GM12891 (cell line): Measurements from ENCODE around the gene ATOH8.

Source experiments
- DNase-seq: peaks from one replicate; pipeline ENCODE4 v3.0.0; 2011; ENCODE audit warnings: low spot score; ENCODE audit not compliant: insufficient read length
- FAIRE-seq: peaks from 2 replicates; lab custom pipeline; 2011; peaks lifted over from hg19 to GRCh38; lab: Jason Lieb, UNC
- PAX5 ChIP-seq: IDR thresholded peaks from 2 replicates; pipeline ENCODE4 v1.6.1; 2011; ENCODE audit warnings: low read length, moderate library complexity, mild to moderate bottlenecking; ENCODE audit not compliant: insufficient read depth, severe bottlenecking
- POLR2A ChIP-seq: IDR thresholded peaks from 2 replicates; pipeline ENCODE4 v1.6.1; 2011; ENCODE audit warnings: low read depth, low read length, control low read depth
- POLR2AphosphoS5 ChIP-seq: IDR thresholded peaks from 2 replicates; pipeline ENCODE4 v1.6.1; 2011; ENCODE audit warnings: low read depth, low read length, control low read depth
- POU2F2 ChIP-seq: IDR thresholded peaks from 2 replicates; pipeline ENCODE4 v1.6.1; 2011; ENCODE audit warnings: low read depth, mild to moderate bottlenecking, control low read depth, low read length, moderate library complexity
- SPI1 ChIP-seq: IDR thresholded peaks from 2 replicates; pipeline ENCODE4 v1.6.1; 2011; ENCODE audit warnings: low read depth, low read length, control low read depth
- TAF1 ChIP-seq: IDR thresholded peaks from 2 replicates; pipeline ENCODE4 v1.6.1; 2011; ENCODE audit warnings: low read depth, low read length, control low read depth

Gene ATOH8

DNA sequence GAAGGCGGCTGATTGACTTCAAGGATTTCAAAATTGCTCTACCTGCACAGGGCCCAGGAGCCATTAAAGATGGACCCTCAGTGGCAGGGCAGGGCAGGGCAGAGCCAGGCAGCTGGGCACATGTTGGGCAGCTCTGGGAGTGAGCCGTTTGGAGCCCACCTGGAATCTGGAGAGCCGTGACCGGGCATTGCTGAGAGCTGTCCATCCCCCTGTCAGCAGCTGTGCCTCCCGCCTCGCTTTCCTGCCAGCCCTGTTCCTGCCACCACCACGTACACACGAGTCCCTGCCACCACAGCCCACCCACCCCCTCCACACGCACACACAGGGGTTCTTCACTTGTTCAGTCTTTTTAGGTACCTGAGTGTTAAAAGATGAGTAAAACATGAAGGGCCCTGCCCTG is 22.9 kb downstream of the ATOH8 start:
- TF ChIP-seq TAF1 (no peak), POLR2AphosphoS5 (no peak), PAX5 (no peak), POLR2A (no peak), POU2F2 (no peak), SPI1 (no peak)
- DNase-seq (no peak), FAIRE-seq (no peak)

DNA sequence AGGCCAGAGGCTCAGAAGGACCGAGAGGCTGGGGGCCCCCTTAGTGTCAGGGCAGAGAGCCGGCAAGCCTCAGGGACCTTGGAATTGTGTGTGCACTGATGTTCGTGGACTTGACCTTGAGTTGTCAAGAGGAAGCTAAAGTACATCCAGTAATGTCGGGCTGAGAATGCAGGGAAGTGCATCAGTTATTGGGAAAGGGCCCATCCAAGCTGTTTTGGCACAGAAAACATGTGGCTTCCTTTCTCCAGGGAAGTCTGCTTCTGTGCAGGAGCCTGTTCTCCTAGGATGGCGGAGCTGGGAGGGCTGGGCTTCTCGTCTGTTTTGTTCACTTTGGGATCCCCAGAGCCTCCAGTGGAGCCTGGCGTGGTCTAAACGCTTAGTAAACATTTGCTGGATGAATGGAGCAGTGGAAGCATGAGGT is 23.7 kb downstream of the ATOH8 start:
- FAIRE-seq (no peak), DNase-seq (no peak)

DNA sequence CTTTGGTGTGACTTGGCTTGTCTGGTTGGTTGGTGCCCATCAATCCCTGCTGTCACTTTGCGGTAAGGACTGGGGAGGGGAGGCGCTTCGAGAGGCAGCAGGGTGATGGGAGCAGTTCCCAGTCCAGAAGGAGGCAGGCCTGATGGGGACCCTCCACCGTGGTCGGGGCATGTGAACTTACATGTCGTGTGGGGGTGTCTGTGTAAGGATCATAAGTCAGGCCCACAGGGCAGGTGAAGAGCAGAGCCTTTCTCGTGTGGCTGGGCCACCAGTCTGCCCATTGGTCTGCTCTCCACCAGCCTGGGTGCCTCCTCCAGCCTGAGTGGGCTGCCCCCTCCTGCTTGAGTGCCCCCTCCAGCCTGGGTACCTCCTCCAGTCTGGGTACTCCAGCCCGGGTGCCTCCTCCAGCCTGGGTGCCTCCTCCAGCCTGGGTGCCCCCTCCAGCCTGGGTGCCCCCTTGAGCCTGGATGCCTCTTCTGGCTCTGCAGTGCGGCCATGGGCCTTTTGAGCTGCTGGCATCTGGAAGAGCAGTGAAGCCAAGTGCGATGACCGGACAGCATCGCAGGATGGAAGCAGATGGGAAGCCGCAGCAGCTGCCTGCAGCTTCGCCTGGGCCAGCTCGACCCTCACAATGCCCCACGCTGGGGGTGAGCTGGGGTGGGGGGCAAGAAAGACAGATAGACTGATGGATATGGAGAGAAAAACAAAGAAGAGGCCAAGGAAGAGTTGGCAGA is 25.0 kb downstream of the ATOH8 start:
- TF ChIP-seq POU2F2 (no peak), POLR2AphosphoS5 (no peak), POLR2A (no peak), TAF1 (no peak), SPI1 (no peak), PAX5 (no peak)
- FAIRE-seq (no peak), DNase-seq (no peak)

More for the DNA sequence above, 23.7 kb downstream of the ATOH8 start:
- TF ChIP-seq TAF1: no peak
- no peak for TF ChIP-seq POLR2A
- no peak for TF ChIP-seq POU2F2
- no peak for TF ChIP-seq SPI1
- TF ChIP-seq POLR2AphosphoS5: no peak
- no peak for TF ChIP-seq PAX5

DNA sequence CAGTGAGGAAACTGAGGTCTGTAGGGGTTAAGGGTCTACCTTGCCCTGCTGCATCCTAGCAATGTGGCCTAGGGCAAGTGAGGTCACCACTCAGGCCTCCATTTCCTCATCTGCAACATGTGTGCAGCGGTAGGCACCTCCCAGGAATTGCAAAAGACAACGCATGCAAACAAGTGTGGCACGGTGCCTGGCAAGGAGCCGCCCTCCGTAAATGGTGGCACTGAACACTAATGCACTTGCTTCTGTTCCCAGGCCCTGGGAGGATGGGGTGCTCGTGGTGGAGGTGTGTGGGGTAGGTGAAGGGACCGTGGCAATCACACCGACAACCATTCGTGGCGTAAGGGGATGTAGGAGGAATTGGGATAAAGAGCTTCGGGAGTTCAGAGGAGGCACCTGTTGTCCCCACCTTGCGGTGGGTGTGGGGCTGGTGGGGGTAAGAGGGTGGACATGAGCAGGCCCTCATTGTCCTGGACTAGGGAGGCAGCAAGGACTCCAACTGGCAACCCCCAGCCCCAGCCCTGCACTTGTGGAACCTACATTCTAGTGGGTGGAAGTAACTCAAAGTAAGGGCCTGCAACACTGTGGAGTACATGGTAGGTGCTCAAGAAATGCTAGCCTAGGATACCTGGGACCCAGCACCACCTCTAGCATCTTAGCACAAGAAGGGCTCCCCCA is 26.0 kb downstream of the ATOH8 start:
- no peak for TF ChIP-seq TAF1
- TF ChIP-seq PAX5: no peak
- TF ChIP-seq POU2F2: no peak
- TF ChIP-seq SPI1: no peak
- no peak for TF ChIP-seq POLR2A
- no peak for TF ChIP-seq POLR2AphosphoS5
- no peak for FAIRE-seq
- DNase-seq: no peak

DNA sequence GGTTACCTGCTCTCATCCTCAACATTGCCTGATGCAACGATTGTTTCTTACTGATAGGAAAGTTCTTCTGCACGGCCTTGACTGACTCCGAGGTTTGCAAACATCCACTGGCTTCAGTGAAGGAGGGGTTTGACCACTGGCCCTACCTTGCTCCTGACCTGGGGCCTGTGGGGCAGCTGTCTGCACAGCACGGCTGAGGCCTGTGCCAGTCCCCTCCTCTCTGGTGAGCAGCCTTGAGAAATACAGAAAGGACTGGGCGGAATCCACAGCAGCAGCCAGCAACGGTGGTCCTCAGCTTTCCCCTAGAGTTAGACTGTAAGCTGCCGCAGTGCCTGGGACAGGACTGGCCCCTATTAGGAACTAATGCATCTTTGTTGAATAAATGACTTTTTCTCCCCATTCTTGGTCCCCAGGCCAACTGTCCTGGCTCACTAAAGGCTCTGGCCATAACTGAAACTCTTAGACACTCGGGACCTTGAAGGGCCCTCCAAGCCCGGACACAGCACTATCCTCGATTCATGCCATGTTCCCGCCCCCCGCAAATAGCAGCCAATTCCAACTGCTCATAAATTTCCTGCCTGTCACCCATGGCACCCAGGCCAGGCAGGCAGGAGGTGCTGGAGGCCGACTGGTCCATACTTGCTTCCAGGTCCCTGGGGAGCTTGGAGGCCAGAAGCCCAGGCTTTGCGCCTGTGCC is 26.7 kb downstream of the ATOH8 start:
- FAIRE-seq: no peak
- no peak for TF ChIP-seq PAX5
- no peak for TF ChIP-seq POLR2AphosphoS5
- TF ChIP-seq TAF1: no peak
- TF ChIP-seq SPI1: no peak
- TF ChIP-seq POLR2A: no peak
- no peak for TF ChIP-seq POU2F2
- no peak for DNase-seq

DNA sequence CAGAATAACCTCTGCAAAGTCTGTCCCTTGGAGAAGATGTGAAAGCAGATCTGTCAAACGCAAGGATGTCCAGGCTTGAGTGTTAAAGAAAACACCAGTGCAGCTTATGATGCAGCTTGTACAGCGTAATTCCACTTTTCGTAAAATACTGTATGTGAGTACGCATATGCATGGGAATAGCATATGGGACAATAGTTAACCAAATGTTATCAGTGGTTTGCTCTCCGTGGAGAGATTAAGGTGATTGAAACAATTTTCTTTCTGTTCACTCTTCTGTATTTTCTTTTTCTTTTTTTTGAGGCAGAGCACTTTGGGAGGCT is 27.2 kb downstream of the ATOH8 start:
- DNase-seq (no peak), FAIRE-seq (no peak)
- no peak for TF ChIP-seq POU2F2
- no peak for TF ChIP-seq PAX5
- TF ChIP-seq POLR2A: no peak
- no peak for TF ChIP-seq SPI1
- no peak for TF ChIP-seq TAF1
- TF ChIP-seq POLR2AphosphoS5: no peak

DNA sequence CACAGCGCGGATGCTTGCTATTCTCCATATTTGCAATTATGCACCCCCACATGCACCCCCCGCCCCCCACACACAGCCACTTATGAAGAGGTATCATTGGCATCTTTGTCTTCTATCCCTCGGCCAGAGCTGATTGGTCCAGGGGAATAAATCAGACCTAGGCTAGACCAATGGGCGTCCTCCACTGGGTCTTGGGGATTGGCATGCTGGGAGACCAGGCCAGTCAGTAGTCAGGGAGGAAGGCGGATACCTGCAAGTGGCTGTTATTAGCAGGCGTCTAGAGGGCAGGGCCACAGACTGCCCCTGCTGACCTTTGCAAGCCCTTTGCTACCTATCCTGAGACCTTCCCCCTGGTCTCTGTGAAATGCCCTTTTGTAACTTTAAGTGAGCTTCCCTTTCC is 30.0 kb downstream of the ATOH8 start:
- no peak for DNase-seq
- FAIRE-seq: no peak
- TF ChIP-seq SPI1 (no peak), POLR2A (no peak), PAX5 (no peak), POU2F2 (no peak), POLR2AphosphoS5 (no peak), TAF1 (no peak)

DNA sequence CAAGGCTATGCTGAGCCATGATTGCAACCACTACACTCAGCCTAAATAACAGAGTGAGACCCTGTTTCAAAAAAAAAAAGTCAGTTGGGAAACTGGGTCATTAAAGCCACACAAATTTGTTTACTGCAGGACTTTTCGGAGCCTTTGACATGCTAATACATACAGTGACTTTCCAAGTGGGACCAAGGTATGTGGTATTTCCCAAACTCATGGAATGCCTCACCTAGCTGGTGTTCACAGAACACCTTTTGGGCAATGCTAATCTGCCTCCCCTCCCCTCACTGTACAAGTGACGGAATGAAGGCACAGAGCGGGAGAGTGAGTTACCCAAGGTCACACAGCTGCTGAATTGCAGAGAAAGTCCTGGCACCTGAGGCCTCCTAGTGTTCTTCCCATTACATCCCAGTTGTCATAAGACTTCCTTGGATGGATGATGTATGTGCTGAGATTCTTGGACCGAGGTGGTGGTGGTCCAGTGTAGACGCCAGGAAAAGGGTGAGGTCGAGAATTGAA is 30.7 kb downstream of the ATOH8 start:
- TF ChIP-seq POLR2AphosphoS5 (no peak), SPI1 (no peak), PAX5 (no peak), TAF1 (no peak), POU2F2 (no peak), POLR2A (no peak)
- DNase-seq: no peak
- FAIRE-seq: no peak

DNA sequence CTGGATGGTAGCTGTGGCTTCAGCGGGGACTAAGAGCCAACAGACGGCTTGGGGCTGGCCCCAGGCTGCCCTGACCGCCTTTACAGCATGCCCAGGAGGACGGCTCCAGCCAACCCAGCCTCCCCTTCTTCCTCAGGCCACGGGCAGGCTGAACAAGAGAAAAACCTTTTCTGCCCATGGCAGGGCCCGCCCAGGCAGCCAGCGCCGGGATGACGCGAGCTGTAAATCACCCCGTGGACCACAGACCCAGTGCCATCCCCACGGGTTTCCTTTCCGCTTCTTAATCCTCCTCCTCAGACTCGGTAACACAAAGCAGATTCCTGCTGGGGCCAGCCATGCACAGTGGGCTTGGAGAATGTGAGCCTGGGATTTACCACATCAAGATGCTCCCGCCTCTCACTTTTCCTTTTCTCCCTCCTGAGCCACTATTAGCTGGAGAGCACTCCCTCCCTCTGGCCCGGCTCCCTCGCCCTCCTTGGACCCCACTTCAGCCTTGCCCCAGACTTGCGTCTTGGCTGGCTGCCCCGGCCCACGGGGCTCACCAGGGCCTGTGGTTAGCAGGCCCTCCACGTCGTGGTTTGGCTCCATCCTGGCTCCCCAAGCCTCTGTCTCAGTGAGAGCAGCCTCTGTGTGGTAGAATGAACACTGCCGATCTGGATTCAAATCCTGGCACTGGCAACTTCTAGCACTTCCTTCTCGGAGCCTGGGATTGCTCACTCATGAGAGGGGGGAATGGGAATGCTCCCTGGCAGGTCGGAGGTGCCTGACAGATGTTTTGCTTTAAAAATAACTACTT is 31.4 kb downstream of the ATOH8 start:
- DNase-seq: no peak
- FAIRE-seq: no peak
- TF ChIP-seq PAX5 (no peak), TAF1 (no peak), POLR2AphosphoS5 (no peak), POU2F2 (no peak), POLR2A (no peak), SPI1 (no peak)
